ENCODE measurements around the gene HES1. TPM values are rescaled to one million over a fixed set of nuclear protein-coding genes. Genes with fewer than 3 reads are reported as not detected.

Gene HES1
- total RNA-seq, 1 experiment from 2014 or later, result 141 TPM

GRCh38 chr3:194162817-194163584, 27.1 kb downstream of the HES1 start:
- no TSS peak for BruUV-seq (replicated peaks)
- Mint-ChIP-seq H3K9me3 (ENCODE audit: low read depth, unreplicated experiment) (no peaks in the 10 kb centered on the region), H3K27ac (ENCODE audit: unreplicated experiment) (no peak overlapping the region), H3K4me3 (ENCODE audit: low read depth, unreplicated experiment) (no peak overlapping the region), H3K4me1 (ENCODE audit: low read depth, unreplicated experiment) (peaks cover 39% of the 10 kb centered on the region), H3K27me3 (ENCODE audit: unreplicated experiment) (no peaks in the 10 kb centered on the region), H3K36me3 (ENCODE audit: insufficient read depth, unreplicated experiment) (no peaks in the 10 kb centered on the region)
- intact Hi-C loops (cut with micrococcal nuclease; ENCODE audit: unreplicated experiment), result no loop called here
- CTCF ChIA-PET, result no interaction called here
- TF ChIP-seq, protein P1, sequence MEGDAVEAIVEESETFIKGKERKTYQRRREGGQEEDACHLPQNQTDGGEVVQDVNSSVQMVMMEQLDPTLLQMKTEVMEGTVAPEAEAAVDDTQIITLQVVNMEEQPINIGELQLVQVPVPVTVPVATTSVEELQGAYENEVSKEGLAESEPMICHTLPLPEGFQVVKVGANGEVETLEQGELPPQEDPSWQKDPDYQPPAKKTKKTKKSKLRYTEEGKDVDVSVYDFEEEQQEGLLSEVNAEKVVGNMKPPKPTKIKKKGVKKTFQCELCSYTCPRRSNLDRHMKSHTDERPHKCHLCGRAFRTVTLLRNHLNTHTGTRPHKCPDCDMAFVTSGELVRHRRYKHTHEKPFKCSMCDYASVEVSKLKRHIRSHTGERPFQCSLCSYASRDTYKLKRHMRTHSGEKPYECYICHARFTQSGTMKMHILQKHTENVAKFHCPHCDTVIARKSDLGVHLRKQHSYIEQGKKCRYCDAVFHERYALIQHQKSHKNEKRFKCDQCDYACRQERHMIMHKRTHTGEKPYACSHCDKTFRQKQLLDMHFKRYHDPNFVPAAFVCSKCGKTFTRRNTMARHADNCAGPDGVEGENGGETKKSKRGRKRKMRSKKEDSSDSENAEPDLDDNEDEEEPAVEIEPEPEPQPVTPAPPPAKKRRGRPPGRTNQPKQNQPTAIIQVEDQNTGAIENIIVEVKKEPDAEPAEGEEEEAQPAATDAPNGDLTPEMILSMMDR (IDR thresholded peaks at IDR 0.05; ENCODE audit: unreplicated experiment), result no peak
- no peak for DNase-seq

DNA sequence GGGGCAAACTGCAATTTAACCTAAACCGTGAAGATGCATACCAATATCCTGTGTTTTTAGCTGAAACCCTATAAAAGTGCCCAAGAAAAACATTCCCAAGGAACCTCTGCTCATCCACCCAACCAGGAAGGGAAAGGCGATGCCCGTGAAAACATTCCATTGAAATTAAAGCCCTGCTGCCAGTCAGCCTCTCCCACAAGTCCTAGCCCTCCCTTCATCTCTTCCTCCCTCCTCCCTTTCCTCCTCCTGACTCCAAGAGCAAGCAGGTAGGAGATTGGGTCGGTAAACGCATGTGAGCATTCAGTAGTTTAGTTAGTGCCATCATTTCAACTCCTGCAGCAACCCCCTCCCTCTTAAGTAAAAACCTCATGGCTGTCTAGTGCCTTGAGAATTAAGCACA, 27.7 kb downstream of the HES1 start:
- BruUV-seq (replicated peaks), result no TSS peak
- CTCF ChIA-PET, result no interaction called here
- no peaks in the 10 kb centered on the region for H3K9me3 Mint-ChIP-seq (ENCODE audit: low read depth, unreplicated experiment)
- no peak for DNase-seq
- H3K4me3 Mint-ChIP-seq (ENCODE audit: low read depth, unreplicated experiment), result no peak overlapping the region
- no peaks in the 10 kb centered on the region for H3K27me3 Mint-ChIP-seq (ENCODE audit: unreplicated experiment)
- TF ChIP-seq, protein P1 (IDR thresholded peaks at IDR 0.05; ENCODE audit: unreplicated experiment), result no peak
- H3K4me1 Mint-ChIP-seq (ENCODE audit: low read depth, unreplicated experiment), result peaks cover 32% of the 10 kb centered on the region
- intact Hi-C loops (cut with micrococcal nuclease; ENCODE audit: unreplicated experiment), result no loop called here
- no peak overlapping the region for H3K27ac Mint-ChIP-seq (ENCODE audit: unreplicated experiment)
- no peaks in the 10 kb centered on the region for H3K36me3 Mint-ChIP-seq (ENCODE audit: insufficient read depth, unreplicated experiment)

- TF ChIP-seq, protein P1 (IDR thresholded peaks at IDR 0.05; ENCODE audit: unreplicated experiment), result no peak
- intact Hi-C loops (cut with micrococcal nuclease; ENCODE audit: unreplicated experiment), result no loop called here
- H3K4me1 Mint-ChIP-seq (ENCODE audit: low read depth, unreplicated experiment), result peaks cover 20% of the 10 kb centered on the region
- no TSS peak for BruUV-seq (replicated peaks)
- no peaks in the 10 kb centered on the region for H3K36me3 Mint-ChIP-seq (ENCODE audit: insufficient read depth, unreplicated experiment)
- no peaks in the 10 kb centered on the region for H3K27me3 Mint-ChIP-seq (ENCODE audit: unreplicated experiment)
- CTCF ChIA-PET, result no interaction called here
- H3K4me3 Mint-ChIP-seq (ENCODE audit: low read depth, unreplicated experiment), result no peak overlapping the region
- no peaks in the 10 kb centered on the region for H3K9me3 Mint-ChIP-seq (ENCODE audit: low read depth, unreplicated experiment)
- no peak for DNase-seq
- no peak overlapping the region for H3K27ac Mint-ChIP-seq (ENCODE audit: unreplicated experiment)
Observed at GRCh38 chr3:194164861-194165260, 28.9 kb downstream of the HES1 start.

- Mint-ChIP-seq H3K36me3 (ENCODE audit: insufficient read depth, unreplicated experiment) (no peaks in the 10 kb centered on the region), H3K9me3 (ENCODE audit: low read depth, unreplicated experiment) (no peaks in the 10 kb centered on the region), H3K27ac (ENCODE audit: unreplicated experiment) (no peak overlapping the region), H3K27me3 (ENCODE audit: unreplicated experiment) (no peaks in the 10 kb centered on the region), H3K4me3 (ENCODE audit: low read depth, unreplicated experiment) (no peak overlapping the region), H3K4me1 (ENCODE audit: low read depth, unreplicated experiment) (peaks cover 14% of the 10 kb centered on the region)
- DNase-seq, result no peak
- TF ChIP-seq, protein P1 (IDR thresholded peaks at IDR 0.05; ENCODE audit: unreplicated experiment), result no peak
- BruUV-seq (replicated peaks), result no TSS peak
- intact Hi-C loops (cut with micrococcal nuclease; ENCODE audit: unreplicated experiment), result no loop called here
- CTCF ChIA-PET, result interaction anchor here (1.7 kb wide), 1 partner anchor 15 kb away, joined by 4 read pairs; no protein-coding TSS in a partner anchor
Observed at GRCh38 chr3:194165271-194166018, 29.5 kb downstream of the HES1 start.

All from Calu3 (cell line).